Kidney (tissue), 14 donors: ENCODE results near the gene VWA8. TPM values are rescaled to one million over a fixed set of nuclear protein-coding genes. Genes with fewer than 3 reads are reported as not detected.
A peak's percentile ranks its signal among the peaks of the same experiment; 100 is the strongest.

Experiments used
- DNase-seq, 5 donors: peaks; one replicate each; pipeline ENCODE4 v3.0.0-alpha.2; 2013 to 2020
- FAIRE-seq: peaks from 2 replicates; lab custom pipeline; 2012; peaks lifted over from hg19 to GRCh38; lab: Jason Lieb, UNC
- H3K27ac ChIP-seq, 2 donors: one replicate each; pipeline ENCODE4 v1.7.0; 2013; ENCODE audit warnings: low read depth in 2 of 2, low read length in 2 of 2, inconsistent platforms in 1 of 2
- H3K27me3 ChIP-seq: one replicate; pipeline ENCODE4 v1.7.1; 2013; ENCODE audit warnings: low read length, inconsistent platforms; ENCODE audit not compliant: control insufficient read depth, insufficient read depth
- H3K36me3 ChIP-seq, 3 donors: one replicate each; pipeline versions ENCODE4 v1.7.0 to v1.7.1; 2013; ENCODE audit warnings: low read length in 3 of 3, control low read depth in 1 of 3, inconsistent platforms in 1 of 3; ENCODE audit not compliant: insufficient read depth in 3 of 3, control insufficient read depth in 2 of 3
- H3K4me1 ChIP-seq, 3 donors: one replicate each; pipeline versions ENCODE4 v1.7.0 to v1.7.1; 2013; ENCODE audit warnings: low read length in 3 of 3, inconsistent platforms in 1 of 3, low read depth in 1 of 3; ENCODE audit not compliant: control insufficient read depth in 2 of 3, insufficient read depth in 2 of 3
- H3K4me3 ChIP-seq, 3 donors: one replicate each; pipeline versions ENCODE4 v1.7.0 to v1.8.1; 2013; ENCODE audit warnings: low read length in 3 of 3, control low read depth in 1 of 3, inconsistent platforms in 1 of 3
- H3K9ac ChIP-seq, 3 donors: one replicate each; pipeline versions ENCODE4 v1.7.0 to v1.7.1; 2013; ENCODE audit warnings: low read length in 3 of 3, control low read depth in 1 of 3, inconsistent platforms in 1 of 3
- H3K9me3 ChIP-seq, 3 donors: one replicate each; pipeline versions ENCODE4 v1.7.0 to v1.7.1; 2013; ENCODE audit warnings: low read length in 3 of 3, control low read depth in 1 of 3, inconsistent platforms in 1 of 3; ENCODE audit not compliant: control insufficient read depth in 2 of 3, insufficient read depth in 1 of 3
- CTCF ChIP-seq: IDR thresholded peaks from 3 replicates; pipeline ENCODE4 v1.5.1; 2012; ENCODE audit warnings: mild to moderate bottlenecking, moderate library complexity, borderline replicate concordance; ENCODE audit not compliant: insufficient read depth; ENCODE audit errors: extremely low read depth
- intact Hi-C: fragments of 100-400 bp; cut with DNase I; formaldehyde crosslinking; loops from one replicate; pipeline ENCODE4 v1.11.1; 2022
- polyA plus RNA-seq: library from polyadenylated mRNA; stranded (reverse); fragments of 350-450 nt; fragmentation: Illumina TruSeq; extraction: RNeasy Lipid Tissue Mini Kit (QIAGEN cat#74804); gene quantifications from one replicate; pipeline ENCODE4 v1.2.3, GENCODE V29; 2014; ENCODE audit warnings: low read depth, low replicate concordance; ENCODE audit not compliant: insufficient read depth
- total RNA-seq: library from RNA; stranded (reverse); fragmentation: NEBNext Ultra II Directional; extraction: Animal tissue kit (Norgen Biotek cat#: 25700); gene quantifications from one replicate; pipeline ENCODE4 v1.2.1, GENCODE V29; 2021
- donor health status: control.
- donor health status: control.
- donor health status: control.
- donor health status: control.
- donor health status: control.
- donor health status: DM: yes; HTN: yes; CAD: no.
- donor health status: Normal renal cell carcinoma (clear cell type).

The VWA8 gene
- total and polyA plus RNA-seq, 2 donors from 2014 or later = 6.4 to 21.3 TPM

DNA sequence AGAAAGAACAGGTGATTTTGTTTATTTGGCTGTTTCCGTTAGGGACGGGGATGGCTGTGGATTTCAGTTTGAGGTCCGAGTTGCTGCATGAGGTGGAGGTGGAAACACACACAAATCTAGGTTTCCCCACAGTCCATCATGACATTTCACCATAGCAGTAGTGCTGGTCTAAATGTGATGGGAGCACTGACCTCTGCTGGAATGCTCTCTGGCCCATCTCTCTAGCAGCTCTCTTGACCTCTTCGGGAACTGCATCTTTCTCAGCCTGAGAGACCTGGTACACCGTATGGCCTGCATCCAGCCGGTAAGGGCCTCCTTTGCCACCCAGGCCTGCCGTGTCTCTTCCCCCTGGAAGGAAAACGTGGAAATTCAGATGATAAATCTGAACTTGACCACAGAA, 349.5 kb downstream of the VWA8 start:
- H3K4me3 ChIP-seq = no peak overlapping the region
- DNase-seq (no peak), FAIRE-seq (no peak)
- H3K36me3 ChIP-seq = peaks cover 0 to 28% (median 0%) of the 10 kb centered on the region in 3 donors
- intact Hi-C loops = no loop called here
- no peaks in the 10 kb centered on the region for H3K27me3 ChIP-seq
- H3K9ac ChIP-seq = no peak overlapping the region
- H3K27ac ChIP-seq = no peak overlapping the region
- H3K9me3 ChIP-seq = no peaks in the 10 kb centered on the region
- peaks cover 0 to 5% (median 0%) of the 10 kb centered on the region in 3 donors for H3K4me1 ChIP-seq
- TF ChIP-seq CTCF = no peak

DNA sequence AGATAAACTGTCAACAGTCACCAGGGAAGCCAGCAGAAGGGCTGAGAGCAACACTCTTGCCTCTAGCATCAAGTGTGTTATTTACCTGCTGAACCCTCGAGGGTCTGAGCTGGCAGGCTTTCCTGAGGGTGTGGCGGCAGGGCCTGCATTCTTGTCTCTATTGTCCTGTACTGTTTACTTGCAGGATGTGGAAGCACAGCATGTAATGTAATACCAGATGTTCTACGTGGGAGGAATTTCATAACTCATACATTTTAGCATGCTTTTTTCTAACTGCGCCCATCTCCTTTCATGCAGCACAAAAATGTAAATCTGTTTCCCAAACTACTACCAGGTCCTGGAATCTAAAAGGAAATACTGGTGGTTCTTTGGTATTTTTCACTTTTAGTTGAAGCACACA, 350.5 kb downstream of the VWA8 start:
- no peak overlapping the region for H3K27ac ChIP-seq

DNA sequence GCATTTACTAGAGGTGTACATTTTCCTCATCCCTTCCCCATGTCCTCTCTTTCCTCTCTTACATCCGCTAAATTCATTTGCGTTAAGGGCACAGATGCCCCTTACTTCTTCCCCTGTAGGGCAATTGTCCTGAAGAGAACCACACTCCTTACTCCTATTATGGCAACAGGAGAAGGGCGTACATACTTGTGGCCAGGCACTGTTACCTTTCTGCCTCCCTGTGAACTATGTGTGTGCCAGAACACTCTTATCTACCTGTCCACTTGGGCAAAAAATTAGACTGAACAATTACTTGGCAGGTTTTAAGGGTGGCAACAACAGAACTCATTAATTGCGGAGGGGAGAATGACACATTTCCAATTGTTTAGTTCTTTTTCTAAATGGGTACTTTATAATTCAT, 351.1 kb downstream of the VWA8 start:
- DNase-seq = no peak
- H3K9me3 ChIP-seq = no peaks in the 10 kb centered on the region
- H3K4me3 ChIP-seq = no peak overlapping the region
- peaks cover 0 to 28% (median 0%) of the 10 kb centered on the region in 3 donors for H3K36me3 ChIP-seq
- FAIRE-seq = no peak
- no peak overlapping the region for H3K27ac ChIP-seq
- no peaks in the 10 kb centered on the region for H3K27me3 ChIP-seq
- peaks cover 0 to 4% (median 0%) of the 10 kb centered on the region in 3 donors for H3K4me1 ChIP-seq
- no peak for TF ChIP-seq CTCF
- intact Hi-C loops = no loop called here
- no peak overlapping the region for H3K9ac ChIP-seq

More for the DNA sequence above, 350.5 kb downstream of the VWA8 start:
- H3K4me3 ChIP-seq = no peak overlapping the region
- DNase-seq (peak in 2 of 5 donors; percentile 12 to 36), FAIRE-seq (no peak)
- peaks cover 0 to 28% (median 0%) of the 10 kb centered on the region in 3 donors for H3K36me3 ChIP-seq
- intact Hi-C loops = no loop called here
- no peak overlapping the region for H3K9ac ChIP-seq
- H3K9me3 ChIP-seq = no peaks in the 10 kb centered on the region
- H3K27me3 ChIP-seq = no peaks in the 10 kb centered on the region
- TF ChIP-seq CTCF = no peak
- peaks cover 0 to 4% (median 0%) of the 10 kb centered on the region in 3 donors for H3K4me1 ChIP-seq

DNA sequence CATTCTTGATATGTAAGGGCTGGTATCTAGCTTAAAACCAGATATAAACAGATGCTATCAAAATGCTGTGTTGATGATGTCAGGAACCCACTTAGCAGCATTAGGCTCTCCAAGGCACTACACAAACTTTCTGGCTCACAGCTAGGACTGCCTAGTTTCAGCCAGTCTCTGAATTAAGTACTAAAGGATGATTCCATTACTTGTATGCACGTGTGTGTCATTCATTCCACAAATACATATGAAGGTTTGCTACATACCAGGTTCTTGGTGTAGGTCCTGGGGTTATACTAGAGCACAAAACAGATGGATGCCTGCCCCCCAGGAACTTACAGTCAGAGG, 352.1 kb downstream of the VWA8 start:
- H3K9me3 ChIP-seq = no peaks in the 10 kb centered on the region
- no peaks in the 10 kb centered on the region for H3K27me3 ChIP-seq
- no peak overlapping the region for H3K4me3 ChIP-seq
- H3K4me1 ChIP-seq = no peaks in the 10 kb centered on the region
- FAIRE-seq (no peak), DNase-seq (no peak)
- no peak overlapping the region for H3K27ac ChIP-seq
- no peak overlapping the region for H3K9ac ChIP-seq
- no peak for TF ChIP-seq CTCF
- peaks cover 0 to 24% (median 0%) of the 10 kb centered on the region in 3 donors for H3K36me3 ChIP-seq
- intact Hi-C loops = no loop called here
